ENCODE measurements around the gene GOLGA8M.
"Not testable (repeated sequence)": the region's sequence is repeated elsewhere in the genome, so short reads cannot be mapped to it uniquely, and the experiment has no call there.

DNA sequence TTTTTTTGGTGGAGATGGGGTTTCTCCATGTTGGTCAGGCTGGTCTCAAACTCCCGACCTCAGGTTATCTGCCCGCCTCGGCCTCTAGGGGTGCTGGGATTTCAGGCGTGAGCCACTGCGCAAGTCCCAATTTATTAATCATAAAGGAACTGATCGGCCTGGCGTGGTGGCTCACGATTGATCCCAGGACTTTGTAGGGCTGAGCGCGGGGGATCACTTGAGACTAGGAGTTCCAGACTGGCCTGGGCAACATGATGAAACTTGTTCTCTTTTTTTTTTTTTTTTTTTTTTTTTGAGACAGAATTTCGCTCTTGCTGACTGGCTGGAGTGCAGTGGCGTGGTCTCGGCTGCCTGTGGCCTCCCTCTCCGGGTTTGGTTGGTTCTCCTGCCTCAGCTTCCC, 19.2 kb downstream of the GOLGA8M start:
- TF ChIP-seq, protein P1, sequence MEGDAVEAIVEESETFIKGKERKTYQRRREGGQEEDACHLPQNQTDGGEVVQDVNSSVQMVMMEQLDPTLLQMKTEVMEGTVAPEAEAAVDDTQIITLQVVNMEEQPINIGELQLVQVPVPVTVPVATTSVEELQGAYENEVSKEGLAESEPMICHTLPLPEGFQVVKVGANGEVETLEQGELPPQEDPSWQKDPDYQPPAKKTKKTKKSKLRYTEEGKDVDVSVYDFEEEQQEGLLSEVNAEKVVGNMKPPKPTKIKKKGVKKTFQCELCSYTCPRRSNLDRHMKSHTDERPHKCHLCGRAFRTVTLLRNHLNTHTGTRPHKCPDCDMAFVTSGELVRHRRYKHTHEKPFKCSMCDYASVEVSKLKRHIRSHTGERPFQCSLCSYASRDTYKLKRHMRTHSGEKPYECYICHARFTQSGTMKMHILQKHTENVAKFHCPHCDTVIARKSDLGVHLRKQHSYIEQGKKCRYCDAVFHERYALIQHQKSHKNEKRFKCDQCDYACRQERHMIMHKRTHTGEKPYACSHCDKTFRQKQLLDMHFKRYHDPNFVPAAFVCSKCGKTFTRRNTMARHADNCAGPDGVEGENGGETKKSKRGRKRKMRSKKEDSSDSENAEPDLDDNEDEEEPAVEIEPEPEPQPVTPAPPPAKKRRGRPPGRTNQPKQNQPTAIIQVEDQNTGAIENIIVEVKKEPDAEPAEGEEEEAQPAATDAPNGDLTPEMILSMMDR (IDR thresholded peaks at IDR 0.05), result not testable (repeated sequence)
- TF ChIP-seq POLR2AphosphoS5 (IDR thresholded peaks at IDR 0.05); POLR2A (IDR thresholded peaks at IDR 0.05; ENCODE audit: low read depth): not testable (repeated sequence)
